HG02885 (cell line): ENCODE data around the gene KANK4.
"Not testable (repeated sequence)": the region's sequence is repeated elsewhere in the genome, so short reads cannot be mapped to it uniquely, and the experiment has no call there.

ENCODE experiments used
- ATAC-seq: cut with Tn5 transposase; IDR thresholded peaks from one replicate; pipeline ENCODE4 v1.9.1; 2021; ENCODE audit warnings: mild to moderate bottlenecking; ENCODE audit not compliant: unreplicated experiment, poor library complexity

KANK4 gene

GRCh38 chr1:62276791-62277190 is 42.4 kb downstream of the KANK4 start:
- no peak for ATAC-seq

- no peak for ATAC-seq
Observed at GRCh38 chr1:62274496-62275485, 44.4 kb downstream of the KANK4 start.

GRCh38 chr1:62273953-62274352 is 45.3 kb downstream of the KANK4 start:
- no peak for ATAC-seq

- ATAC-seq, result peak; percentile 90
Observed at GRCh38 chr1:62271948-62272728, 47.1 kb downstream of the KANK4 start.

GRCh38 chr1:62271134-62271533 is 48.1 kb downstream of the KANK4 start:
- no peak for ATAC-seq

- ATAC-seq, result no peak
Observed at GRCh38 chr1:62269851-62270495, 49.3 kb downstream of the KANK4 start.

GRCh38 chr1:62269439-62269838 is 49.8 kb downstream of the KANK4 start:
- no peak for ATAC-seq

GRCh38 chr1:62268315-62268714 is 50.9 kb downstream of the KANK4 start:
- no peak for ATAC-seq

- no peak for ATAC-seq
Observed at GRCh38 chr1:62265956-62266935, 53.0 kb downstream of the KANK4 start.

- no peak for ATAC-seq
Observed at GRCh38 chr1:62263814-62264353, 55.4 kb downstream of the KANK4 start.

GRCh38 chr1:62263006-62263813 is 56.0 kb downstream of the KANK4 start:
- ATAC-seq, result no peak

GRCh38 chr1:62260688-62261087 is 58.5 kb downstream of the KANK4 start:
- no peak for ATAC-seq

GRCh38 chr1:62259551-62259950 is 59.7 kb downstream of the KANK4 start:
- no peak for ATAC-seq

GRCh38 chr1:62250126-62250726 is 69.0 kb downstream of the KANK4 start:
- ATAC-seq, result no peak

- no peak for ATAC-seq
Observed at GRCh38 chr1:62247391-62248168, 71.7 kb downstream of the KANK4 start.

GRCh38 chr1:62245201-62245600 is 74.0 kb downstream of the KANK4 start:
- no peak for ATAC-seq

- not testable (repeated sequence) for ATAC-seq
Observed at GRCh38 chr1:62244380-62244779, 74.9 kb downstream of the KANK4 start.
